ENCODE data around the gene ENAM. TPM values are rescaled to one million over a fixed set of nuclear protein-coding genes. Genes with fewer than 3 reads are reported as not detected.

The ENAM gene
- total and polyA plus RNA-seq, 9 of the 15 experiments (the other 6 are each of a cell fraction or from before 2014, with no cell fraction given), result 0.04 to 0.09 (median 0.04) TPM; not detected in 6

GRCh38 chr4:70603856-70604255, 24.7 kb upstream of the ENAM start:
- TF ChIP-seq CEBPG (CRISPR knock-in tag; IDR thresholded peaks at IDR 0.05) (no peak), CEBPG (tag; conservative IDR thresholded peaks at IDR 0.05 in 1 of 2, IDR thresholded peaks at IDR 0.05 in 1 of 2) (peak; percentile 16 to 46; a peak in 1 of 4 replicates), ZNF778 (CRISPR knock-in tag; IDR thresholded peaks at IDR 0.05) (no peak)
- Histone ChIP-seq H4K20me1 (replicated peaks; ENCODE audit: control insufficient read depth, insufficient read depth, low read length) (no peaks in the 10 kb centered on the region), H3K27me3 (ENCODE audit: control insufficient read depth in 2 of 2, insufficient read depth in 2 of 2, low read length in 2 of 2) (no peaks in the 10 kb centered on the region), H3K27ac (ENCODE audit: extremely low read depth, low read depth, low read length) (no peak overlapping the region), H3K4me3 (no peak overlapping the region), H3K9ac (ENCODE audit: insufficient read depth in 1 of 2, low read depth in 2 of 2, low read length in 2 of 2) (no peak overlapping the region), H3K36me3 (ENCODE audit: control insufficient read depth, insufficient read depth, low read length) (no peaks in the 10 kb centered on the region), H3K4me1 (replicated peaks in 1 of 2; ENCODE audit: control insufficient read depth in 2 of 2, insufficient read depth in 2 of 2, low read length in 2 of 2) (peaks cover 0 to 11% of the 10 kb centered on the region in 2 experiments; a peak in 3 of 5 replicates), H3K9me3 (replicated peaks; ENCODE audit: control insufficient read depth, insufficient read depth, low read depth, low read length) (no peaks in the 10 kb centered on the region), H3K79me2 (ENCODE audit: control insufficient read depth, insufficient read depth, low read length) (no peaks in the 10 kb centered on the region), H3K9me1 (ENCODE audit: control insufficient read depth, insufficient read depth, low read length) (no peaks in the 10 kb centered on the region), H3K4me2 (ENCODE audit: insufficient read depth, low read length) (no peak overlapping the region), H2AFZ (ENCODE audit: low read depth, low read length) (no peak overlapping the region)
- ChIA-PET CTCF (ENCODE audit: low intra/inter-chr PET ratio) (no interaction called here), POLR2A (interaction anchor here (1.3 kb wide), 1 partner anchor 12 kb away, joined by 3 read pairs; no protein-coding TSS in a partner anchor)
- intact Hi-C loops (cut with micrococcal nuclease), result no loop called here
- WGBS (ENCODE audit: insufficient coverage, low coverage, missing lambda C conversion rate), result 19% methylated on average over 3 of the region's 3 CpGs
- BruUV-seq (replicated peaks), result no TSS peak
- FAIRE-seq, result no peak
- in situ Hi-C loops (cut with MboI), result loop anchor here (25.0 kb wide), 1 partner anchor 1108 kb away; no protein-coding TSS in a partner anchor
- no peak for DNase-seq (ENCODE audit: extremely low read depth in 1 of 4, low spot score in 3 of 4)
- ATAC-seq, result no peak

DNA sequence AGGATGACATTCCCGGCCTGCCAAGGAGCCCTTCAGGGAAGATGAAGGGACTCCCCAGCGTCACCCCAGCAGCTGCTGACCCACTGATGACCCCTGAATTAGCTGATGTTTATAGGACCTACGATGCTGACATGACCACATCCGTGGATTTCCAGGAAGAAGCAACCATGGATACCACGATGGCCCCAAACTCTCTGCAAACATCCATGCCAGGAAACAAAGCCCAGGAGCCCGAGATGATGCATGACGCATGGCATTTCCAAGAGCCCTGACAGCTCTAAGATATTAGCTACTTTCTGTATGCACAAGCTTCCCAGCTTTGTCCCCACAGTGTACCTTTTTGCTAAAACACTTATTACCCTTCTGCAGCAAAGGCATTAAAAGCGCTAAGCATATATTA, 22.1 kb upstream of the ENAM start:
- H3K36me3 ChIP-seq (ENCODE audit: control insufficient read depth, insufficient read depth, low read length), result no peaks in the 10 kb centered on the region
- WGBS (ENCODE audit: insufficient coverage, low coverage, missing lambda C conversion rate), result 26% methylated on average over 8 of the region's 8 CpGs
- no peaks in the 10 kb centered on the region for H3K9me1 ChIP-seq (ENCODE audit: control insufficient read depth, insufficient read depth, low read length)
- no peak overlapping the region for H3K4me2 ChIP-seq (ENCODE audit: insufficient read depth, low read length)
- no peaks in the 10 kb centered on the region for H3K9me3 ChIP-seq (replicated peaks; ENCODE audit: control insufficient read depth, insufficient read depth, low read depth, low read length)
- H3K9ac ChIP-seq (ENCODE audit: insufficient read depth in 1 of 2, low read depth in 2 of 2, low read length in 2 of 2), result no peak overlapping the region
- DNase-seq (ENCODE audit: extremely low read depth in 1 of 4, low spot score in 3 of 4) (no peak), ATAC-seq (no peak), FAIRE-seq (no peak)
- TF ChIP-seq ZKSCAN3 (CRISPR knock-in tag; IDR thresholded peaks at IDR 0.05) (no peak), NCOA6 (IDR thresholded peaks at IDR 0.05) (no peak), PHF20 (IDR thresholded peaks at IDR 0.05; ENCODE audit: partially characterized antibody) (no peak)
- intact Hi-C loops (cut with micrococcal nuclease), result no loop called here
- no peaks in the 10 kb centered on the region for H3K27me3 ChIP-seq (ENCODE audit: control insufficient read depth in 2 of 2, insufficient read depth in 2 of 2, low read length in 2 of 2)
- no peak overlapping the region for H3K27ac ChIP-seq (ENCODE audit: extremely low read depth, low read depth, low read length)
- POLR2A ChIA-PET, result interaction anchor here (1.4 kb wide), 1 partner anchor 9 kb away, joined by 3 read pairs; no protein-coding TSS in a partner anchor
- H2AFZ ChIP-seq (ENCODE audit: low read depth, low read length), result peak overlapping the region; percentile 43; the same call in 1 of the 2 replicates
- no peak overlapping the region for H3K4me3 ChIP-seq
- in situ Hi-C loops (cut with MboI), result loop anchor here (25.0 kb wide), 1 partner anchor 1106 kb away; no protein-coding TSS in a partner anchor
- BruUV-seq (replicated peaks), result no TSS peak
- no peaks in the 10 kb centered on the region for H3K79me2 ChIP-seq (ENCODE audit: control insufficient read depth, insufficient read depth, low read length)
- peaks cover 0 to 15% of the 10 kb centered on the region in 2 experiments; a peak in 3 of 5 replicates for H3K4me1 ChIP-seq (replicated peaks in 1 of 2; ENCODE audit: control insufficient read depth in 2 of 2, insufficient read depth in 2 of 2, low read length in 2 of 2)
- no peaks in the 10 kb centered on the region for H4K20me1 ChIP-seq (replicated peaks; ENCODE audit: control insufficient read depth, insufficient read depth, low read length)
- CTCF ChIA-PET (ENCODE audit: low intra/inter-chr PET ratio), result no interaction called here

All from K562 (cell line).